CD4-positive, alpha-beta T cell treated with Interleukin-12 subunit alpha and Interleukin-12 subunit beta, for 1 hour (primary cell): ENCODE results near the gene SIRPB1.
"Not testable (repeated sequence)": the region's sequence is repeated elsewhere in the genome, so short reads cannot be mapped to it uniquely, and the experiment has no call there.

Experiments
- DNase-seq: peaks from one replicate; pipeline ENCODE4 v3.0.0-alpha.2; 2020

Gene SIRPB1

DNA sequence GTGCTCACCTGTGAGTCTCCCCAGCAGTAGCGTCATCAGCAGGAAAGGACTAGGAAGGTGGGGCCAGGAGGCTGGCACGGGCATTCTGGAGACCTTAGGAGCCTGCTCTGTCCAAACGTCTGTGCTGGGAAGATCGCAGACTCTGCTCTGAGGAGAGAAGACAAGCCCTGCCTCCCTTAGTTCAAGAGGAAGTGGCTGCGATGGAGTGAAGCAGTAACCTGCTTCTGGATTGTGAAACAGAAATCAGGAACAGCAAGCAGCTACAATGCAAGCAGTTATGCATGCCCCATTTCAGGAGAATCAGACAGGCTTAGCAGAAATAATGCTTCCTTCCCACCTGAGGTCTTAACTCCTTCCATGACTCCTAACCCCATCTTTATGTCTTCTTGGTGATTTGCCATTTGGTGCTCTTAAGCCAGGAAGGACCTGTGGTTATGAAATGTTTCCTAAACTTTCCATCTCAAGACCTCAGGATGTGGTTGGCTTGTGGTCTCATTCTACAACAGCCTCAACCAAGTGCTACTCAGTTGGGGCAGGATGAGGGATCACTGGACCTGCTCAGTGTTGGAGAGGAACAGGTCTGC is at the start of gene SIRPB1:
TSS of gene SIRPB1 (minus strand) at position 149 of the 584 bp plus-strand sequence. CDS start at position 84, 65 bp downstream.
- peak; percentile 25 for DNase-seq

GRCh38 chr20:1669304-1669703 is 49.5 kb upstream of the SIRPB1 start:
- DNase-seq: no peak

GRCh38 chr20:1667502-1668085 is 47.8 kb upstream of the SIRPB1 start:
- no peak for DNase-seq

DNA sequence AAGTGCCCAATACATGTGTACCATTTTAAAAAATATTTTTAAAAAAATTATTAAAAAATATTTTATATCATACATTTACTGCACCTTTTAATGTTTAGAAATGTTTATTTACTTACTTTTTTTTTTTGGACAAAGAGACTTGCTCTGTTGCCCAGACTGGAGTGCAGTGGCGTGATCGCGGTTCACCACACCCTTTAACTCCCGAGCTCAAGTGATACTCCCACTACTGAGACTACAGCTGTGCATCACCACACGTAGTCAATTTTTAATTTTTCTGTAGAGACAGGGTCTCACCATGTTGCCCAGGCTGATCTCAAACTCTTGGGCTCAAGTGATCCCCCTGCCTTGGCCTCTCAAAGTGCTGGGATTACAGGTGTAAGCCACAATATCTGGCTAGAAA is 47.0 kb upstream of the SIRPB1 start:
- DNase-seq: no peak

DNA sequence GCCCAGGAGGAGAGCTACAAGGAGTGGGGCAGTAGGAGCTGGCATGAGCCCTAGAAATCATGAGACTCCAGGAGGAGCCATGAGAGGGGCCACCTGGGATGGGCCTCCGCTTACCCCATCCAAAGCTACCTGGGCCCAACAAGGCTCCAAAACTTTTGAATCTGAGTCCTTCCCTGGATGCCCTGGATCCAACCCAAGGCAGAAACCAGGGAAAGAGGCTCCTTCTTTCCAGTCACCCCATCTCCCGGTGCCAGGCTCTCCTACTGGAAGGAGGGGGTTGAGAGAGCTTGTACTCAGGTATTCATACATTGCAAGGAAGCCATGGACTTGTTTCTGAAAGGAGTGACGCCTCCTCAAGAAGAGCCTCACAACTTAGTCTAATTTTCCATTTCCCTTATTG is 45.5 kb upstream of the SIRPB1 start:
- no peak for DNase-seq

DNA sequence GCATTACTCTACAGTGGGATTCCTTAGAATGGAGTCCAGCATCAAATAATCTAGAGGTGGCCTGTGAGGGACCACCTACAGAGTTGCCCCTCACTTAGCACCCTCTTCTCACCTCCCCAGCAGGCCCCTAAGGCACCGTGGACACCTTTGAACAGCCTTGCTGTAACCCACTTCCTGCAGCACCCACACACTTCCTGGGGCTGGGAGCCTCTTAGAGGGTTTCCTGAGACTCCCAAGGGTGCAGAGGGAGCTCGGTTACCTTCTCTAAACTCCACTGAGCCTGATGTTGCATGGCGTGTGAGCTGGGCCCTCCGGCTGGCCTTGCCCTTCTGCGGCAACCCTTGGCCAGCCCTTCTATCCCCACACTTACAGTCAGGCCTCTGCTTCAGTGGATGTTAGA is 45.1 kb upstream of the SIRPB1 start:
- peak; percentile 63 for DNase-seq

DNA sequence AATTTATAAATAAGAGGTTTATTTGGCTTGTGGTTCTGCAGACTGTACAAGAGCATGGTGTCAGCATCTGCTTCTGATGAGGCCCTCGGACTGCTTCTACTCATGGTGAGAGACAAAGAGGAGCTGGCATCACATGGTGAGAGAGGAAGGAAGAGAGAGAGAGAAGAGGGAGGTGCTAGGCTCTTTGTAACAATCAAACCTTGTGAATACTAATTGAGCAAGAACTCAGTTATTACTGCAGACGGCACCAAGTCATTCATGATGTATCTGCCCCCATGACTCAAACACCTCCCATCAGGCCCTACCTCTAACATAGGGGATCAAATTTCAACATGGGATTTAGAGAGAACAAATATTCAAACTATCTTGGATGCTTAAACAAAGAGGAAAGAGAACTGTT is 44.1 kb upstream of the SIRPB1 start:
- peak; percentile 38 for DNase-seq

DNA sequence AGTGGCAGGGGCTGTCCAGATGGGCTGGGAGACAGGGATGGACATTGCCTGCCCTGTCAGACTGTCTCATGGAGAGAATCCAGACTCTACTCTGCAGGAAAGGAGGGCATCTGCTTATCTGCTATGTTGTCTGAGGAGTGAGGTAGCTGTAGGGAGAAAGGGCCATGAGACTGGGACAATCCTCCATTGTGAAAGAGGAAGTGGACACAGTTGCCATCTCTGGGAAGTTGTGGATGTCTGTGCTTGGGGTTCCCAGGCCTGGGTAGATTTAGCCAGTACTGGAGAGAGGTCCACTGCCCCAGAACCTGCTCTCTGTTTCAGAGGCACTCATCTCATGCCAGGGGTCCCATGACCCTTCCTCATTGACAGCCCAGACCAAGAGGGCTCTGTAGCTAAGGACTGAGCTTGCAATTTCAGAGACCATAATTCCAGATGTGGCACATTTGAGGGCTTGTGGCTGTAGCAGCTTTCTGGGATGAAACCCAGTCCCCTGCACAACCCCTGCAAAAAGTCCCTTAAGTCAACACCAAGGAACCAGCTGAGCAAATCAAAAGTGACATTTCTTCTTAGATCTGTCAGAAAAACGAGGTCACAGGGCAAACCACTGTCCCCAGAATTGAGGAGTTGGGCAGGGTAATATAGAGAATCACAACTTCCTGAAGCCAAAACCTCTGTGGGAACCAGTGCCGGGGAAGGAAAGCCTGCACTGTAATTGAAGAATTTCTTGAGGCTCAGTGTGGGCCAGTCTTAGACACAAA is 41.9 kb upstream of the SIRPB1 start:
- peak; percentile 34 for DNase-seq

DNA sequence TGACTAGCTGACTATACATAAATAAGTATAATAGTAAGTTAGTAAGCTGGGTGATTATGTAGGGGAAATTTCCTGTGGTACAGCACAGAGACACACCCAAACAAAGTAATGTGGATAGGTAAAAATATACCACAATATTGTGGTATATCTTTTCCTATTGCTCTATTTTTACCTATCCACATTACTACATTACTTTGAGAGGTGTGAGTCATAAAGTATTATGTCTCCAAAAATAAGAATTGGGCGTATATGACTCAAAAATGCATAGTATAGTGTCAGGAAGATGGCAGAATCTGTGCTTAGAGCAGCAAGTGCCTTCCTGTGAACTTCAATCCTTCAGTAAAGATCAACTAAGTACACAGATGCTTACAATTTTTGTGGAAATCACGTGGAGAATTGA is 40.4 kb upstream of the SIRPB1 start:
- peak; percentile 60 for DNase-seq

GRCh38 chr20:1657556-1658334 is 37.9 kb upstream of the SIRPB1 start, which contains the start of gene SIRPG:
SIRPG (minus strand) TSS chr20:1657779; CDS start chr20:1657714, 65 bp downstream.
- peak; percentile 42 for DNase-seq

DNA sequence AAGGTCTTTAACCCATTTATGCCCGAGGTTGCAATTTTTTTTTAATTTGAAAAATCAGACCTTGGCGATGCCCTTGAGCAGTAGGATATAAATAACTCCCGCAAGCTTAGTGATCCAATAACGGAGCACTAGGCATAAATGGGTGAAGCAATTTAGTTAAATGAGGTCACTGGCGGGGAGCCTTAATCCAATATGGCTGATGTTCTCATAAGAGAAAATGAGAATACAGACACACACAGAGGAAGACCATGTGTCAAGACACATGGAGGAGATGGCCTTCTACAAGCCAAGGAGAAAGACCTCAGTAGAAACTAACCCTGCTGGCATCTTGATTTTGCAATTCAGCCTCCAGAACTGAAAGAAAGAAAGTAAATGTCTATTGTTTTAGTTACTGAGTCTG is 37.0 kb upstream of the SIRPB1 start:
- DNase-seq: no peak

- DNase-seq: peak; percentile 59
Measured at GRCh38 chr20:1654996-1655395, 35.2 kb upstream of the SIRPB1 start.

DNA sequence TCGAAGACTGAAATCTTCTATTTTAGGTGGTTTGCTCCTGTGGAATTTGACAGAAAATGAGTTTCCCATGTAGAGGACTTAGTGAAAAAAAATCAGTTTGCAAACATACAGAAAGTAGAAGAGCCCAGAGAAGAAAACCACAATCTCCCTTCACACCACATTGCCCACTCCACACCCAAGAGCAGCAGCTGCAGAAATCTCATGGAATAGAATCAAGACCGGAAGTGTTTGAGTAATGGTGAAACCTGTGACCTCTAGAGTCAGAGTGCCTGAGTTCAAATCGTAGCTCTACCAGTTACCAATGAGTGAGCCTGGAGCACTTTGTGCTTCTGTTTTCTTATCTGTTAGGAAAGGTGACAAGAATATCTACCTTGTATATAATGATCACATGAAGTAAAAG is 33.2 kb upstream of the SIRPB1 start:
- no peak for DNase-seq

GRCh38 chr20:1652104-1652503 is 32.3 kb upstream of the SIRPB1 start:
- no peak for DNase-seq

DNA sequence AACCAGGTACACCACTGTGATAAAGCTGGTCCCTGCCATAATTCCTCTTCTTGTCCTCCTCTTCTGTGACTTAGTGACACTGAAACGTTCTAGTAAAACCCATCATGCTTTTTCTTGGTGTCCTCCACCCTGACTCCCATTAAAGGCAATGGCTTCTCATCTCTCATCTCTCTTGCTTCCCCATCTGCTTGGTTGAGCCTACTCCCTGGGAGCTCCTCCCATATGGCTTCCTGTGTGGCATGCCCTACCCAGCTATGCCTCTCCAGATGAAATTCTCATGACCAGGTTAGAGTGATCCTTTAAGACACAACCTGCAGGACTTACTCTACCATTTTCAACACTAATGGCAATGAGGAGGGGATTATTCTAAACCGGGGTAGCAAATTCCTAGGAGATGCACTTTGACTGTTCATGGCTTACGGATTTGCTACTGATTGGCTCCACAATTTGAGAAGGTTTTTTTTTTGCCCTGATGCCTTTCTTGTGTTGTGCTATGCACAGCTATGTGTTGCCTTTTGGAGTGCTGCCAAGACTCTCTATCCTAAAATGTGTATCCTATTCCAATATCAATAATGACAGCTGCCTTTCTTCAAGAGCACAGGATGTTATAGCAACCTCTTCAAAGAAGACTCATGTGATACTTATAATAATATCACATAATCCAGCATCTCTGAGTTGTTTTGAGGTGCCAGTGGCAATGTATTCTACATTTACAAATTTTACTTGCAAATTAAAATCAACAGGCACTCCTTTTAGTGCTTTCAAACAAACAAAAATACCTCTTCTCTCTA is 31.7 kb upstream of the SIRPB1 start:
- no peak for DNase-seq

GRCh38 chr20:1648101-1648500 is 28.3 kb upstream of the SIRPB1 start:
- no peak for DNase-seq

DNA sequence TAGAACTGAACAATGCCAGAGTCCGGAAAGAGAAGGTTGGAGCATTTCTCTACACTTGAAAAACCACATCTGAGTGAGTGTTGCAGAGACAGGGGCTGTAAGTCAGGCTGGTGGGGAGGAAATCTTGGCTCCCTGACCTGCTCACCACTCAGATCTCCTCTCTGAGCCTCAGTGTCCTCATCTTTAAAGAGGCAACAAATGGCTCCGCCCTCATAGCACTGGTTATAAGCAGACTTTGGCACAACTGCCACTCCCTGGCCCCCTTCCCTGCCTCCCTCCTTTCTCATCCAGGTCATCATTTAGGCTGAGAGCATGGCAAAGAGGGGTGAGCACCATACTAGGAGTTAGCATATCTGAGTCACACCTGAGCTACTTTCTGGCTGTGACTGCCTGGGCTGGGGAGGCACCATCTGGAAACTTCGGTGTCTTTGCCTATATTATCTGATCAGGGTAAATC is 27.2 kb upstream of the SIRPB1 start:
- DNase-seq: no peak

- no peak for DNase-seq
Measured at GRCh38 chr20:1644101-1644962, 24.5 kb upstream of the SIRPB1 start.

DNA sequence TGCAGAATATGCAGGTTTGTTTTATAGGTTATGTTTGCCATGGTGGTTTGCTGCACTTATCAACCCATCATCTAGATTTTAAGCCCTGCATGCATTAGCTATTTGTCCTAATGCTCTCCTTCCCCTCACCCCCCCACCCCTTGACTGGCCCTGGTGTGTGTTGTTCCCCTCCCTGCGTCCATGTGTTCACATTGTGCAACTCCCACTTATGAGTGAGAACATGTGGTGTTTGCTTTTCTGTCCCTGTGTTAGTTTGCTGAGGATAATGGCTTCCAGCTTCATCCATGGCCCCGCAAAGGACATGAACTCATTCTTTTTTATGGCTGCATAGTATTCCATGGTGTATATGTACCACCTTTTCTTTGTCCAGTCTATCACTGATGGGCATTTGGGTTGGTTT is 18.8 kb upstream of the SIRPB1 start:
- DNase-seq: not testable (repeated sequence)

GRCh38 chr20:1637755-1638154 is 17.9 kb upstream of the SIRPB1 start:
- DNase-seq: no peak

- DNase-seq: no peak
Measured at GRCh38 chr20:1637226-1637625, 17.4 kb upstream of the SIRPB1 start.
